H4 (cell line): ENCODE data around the gene BCL11A. TPM values are rescaled to one million over a fixed set of nuclear protein-coding genes. Genes with fewer than 3 reads are reported as not detected.
"Not testable (repeated sequence)": the region's sequence is repeated elsewhere in the genome, so short reads cannot be mapped to it uniquely, and the experiment has no call there.

Source experiments
- DNase-seq: peaks from one replicate; pipeline ENCODE4 v3.0.0-alpha.2; 2015; ENCODE audit warnings: low spot score
- total RNA-seq: library from RNA; depleted of rRNA; stranded (reverse); fragments of >200 nt; shearing (Covaris generic); gene quantifications from 2 replicates; pipeline ENCODE4 v1.2.3, GENCODE V29; 2014

The BCL11A gene
- total RNA-seq, 1 experiment from 2014 or later: 1.3 TPM

DNA sequence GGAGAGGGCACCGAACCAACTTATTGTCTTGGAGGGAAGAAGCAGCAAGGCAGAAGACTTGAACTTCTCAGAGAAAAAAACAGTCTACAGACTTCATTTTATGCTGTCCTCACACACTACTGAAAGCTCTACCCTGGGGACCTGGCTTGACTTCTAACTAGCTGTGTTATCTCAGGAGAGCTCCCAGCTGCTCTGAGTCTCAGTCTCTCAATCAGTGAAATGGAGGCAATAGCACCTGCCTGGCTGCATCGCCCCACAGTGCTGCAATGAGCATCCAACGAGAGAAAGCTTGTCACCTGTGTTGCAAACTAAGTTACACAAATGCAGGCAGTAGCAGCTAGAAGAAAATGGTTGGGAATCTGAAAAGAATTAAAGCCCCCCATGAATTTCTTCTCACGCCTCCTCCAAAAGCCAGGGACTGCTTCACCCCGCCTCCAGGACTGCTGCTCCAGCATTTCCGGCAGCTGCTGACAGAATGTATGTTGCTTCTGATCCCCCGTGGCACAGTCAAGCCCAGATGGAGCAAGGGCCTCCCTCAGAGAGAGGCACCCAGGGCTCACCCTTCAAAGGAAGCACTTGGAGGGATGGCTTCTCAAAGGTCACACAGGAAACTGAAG is 116.3 kb downstream of the BCL11A start:
- no peak for DNase-seq

DNA sequence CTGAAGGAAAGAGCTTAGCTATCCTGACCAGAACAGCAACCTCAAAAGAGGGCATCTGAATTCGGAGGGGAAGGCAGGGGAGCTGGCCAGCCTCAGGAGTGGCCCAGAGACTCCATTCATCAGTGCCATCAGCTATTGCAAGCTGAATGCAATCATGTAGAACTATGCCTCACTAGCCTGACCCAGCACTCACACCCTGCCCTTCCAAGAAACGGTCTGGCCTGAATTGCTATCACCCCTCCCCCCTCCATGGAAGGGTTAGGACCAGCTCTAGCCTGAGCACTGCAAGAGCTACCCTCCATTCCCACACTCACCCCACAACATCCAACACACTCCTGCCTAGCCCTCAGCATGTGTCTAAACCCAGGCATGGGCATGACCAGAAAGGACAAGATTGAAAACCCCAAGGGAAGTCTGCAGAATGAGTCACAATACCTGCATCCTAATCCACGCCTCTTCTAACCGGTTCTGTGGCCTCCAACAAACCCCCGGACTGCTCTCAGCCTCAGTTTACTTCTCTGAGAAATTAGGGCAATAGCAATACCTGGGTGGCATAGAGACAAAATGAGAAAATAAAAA is 120.3 kb downstream of the BCL11A start:
- DNase-seq: no peak

DNA sequence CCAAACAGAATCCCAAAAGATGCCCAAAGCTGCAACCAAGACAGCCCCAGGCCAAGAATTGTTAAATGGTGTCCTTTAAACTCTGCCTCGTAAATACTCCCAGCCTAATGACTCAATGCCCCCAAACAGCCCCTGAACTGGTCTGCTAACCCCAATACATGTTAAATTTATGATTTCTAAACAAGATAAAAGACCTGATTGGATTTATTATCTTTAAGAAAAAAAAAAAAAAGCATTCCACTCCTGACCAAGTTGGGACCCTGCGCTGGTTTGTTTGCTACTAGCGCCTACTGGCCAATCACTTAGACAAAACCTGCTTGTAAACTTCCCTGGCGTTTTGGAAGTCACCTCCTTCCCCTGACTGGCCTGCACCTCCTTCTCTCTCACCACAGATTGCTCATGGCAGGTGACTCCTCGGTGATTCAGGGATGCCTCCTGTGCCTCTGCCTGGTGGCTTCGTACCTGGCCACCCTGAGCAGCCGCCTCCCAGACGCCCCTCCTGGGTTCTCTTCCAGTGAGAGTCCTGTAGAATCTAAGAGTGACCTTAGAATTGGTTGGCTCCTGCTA is 121.3 kb downstream of the BCL11A start:
- DNase-seq: no peak

DNA sequence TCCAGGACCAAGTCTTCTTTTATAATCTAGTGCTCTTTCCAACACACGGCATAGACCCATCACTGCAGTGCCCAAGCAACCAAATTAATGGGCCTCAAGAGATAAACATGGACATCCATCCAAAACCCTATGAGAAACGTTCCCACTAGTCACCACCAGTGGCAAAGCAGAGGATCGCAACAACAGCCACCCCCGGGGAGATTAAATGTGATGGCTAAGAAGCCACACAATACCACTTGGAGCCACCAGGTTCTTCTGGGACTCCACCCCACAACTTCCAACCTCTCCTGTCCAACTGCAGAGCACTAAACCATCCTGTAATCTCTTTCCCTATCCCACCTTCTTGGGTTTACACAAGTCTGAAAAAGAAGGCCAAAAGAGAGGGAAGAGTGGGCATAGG is 123.8 kb downstream of the BCL11A start:
- no peak for DNase-seq

DNA sequence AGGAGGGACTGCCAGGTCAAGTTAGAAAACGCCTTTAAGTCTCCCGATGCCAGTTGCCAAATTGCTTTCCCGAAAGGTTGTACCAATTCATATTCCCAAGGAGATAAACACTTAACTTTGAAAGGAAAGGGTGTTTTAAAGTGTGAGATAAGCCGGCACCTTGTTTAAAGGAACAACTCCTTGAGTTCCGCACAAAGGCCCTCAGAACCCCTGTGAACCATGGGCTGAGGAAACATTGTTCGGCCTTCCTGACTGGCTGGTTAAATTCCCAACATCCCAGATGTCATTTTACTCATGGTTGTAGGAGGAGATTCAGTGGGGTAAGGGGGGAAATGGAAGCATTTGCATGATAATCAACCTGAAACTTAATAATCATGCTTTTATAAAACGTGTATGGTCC is 126.6 kb downstream of the BCL11A start:
- DNase-seq: no peak

DNA sequence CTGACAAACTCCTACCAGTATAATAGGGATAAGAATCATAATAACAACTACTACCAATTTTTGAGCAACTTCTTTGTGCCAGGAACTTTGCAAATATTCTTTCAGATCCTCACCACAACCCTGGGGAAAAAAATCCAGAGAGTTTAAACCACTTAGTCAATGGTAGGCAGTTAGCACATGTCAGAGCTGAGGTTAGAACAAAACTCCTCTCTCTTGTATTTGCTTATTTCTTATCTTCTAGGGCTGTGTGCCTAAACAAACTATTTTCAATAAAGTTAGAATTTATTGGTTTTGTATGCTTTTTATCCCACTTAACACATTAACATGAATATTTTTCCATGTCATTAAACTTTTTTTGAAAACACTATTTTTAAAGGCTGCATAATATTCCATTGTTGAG is 127.1 kb downstream of the BCL11A start:
- no peak for DNase-seq

DNA sequence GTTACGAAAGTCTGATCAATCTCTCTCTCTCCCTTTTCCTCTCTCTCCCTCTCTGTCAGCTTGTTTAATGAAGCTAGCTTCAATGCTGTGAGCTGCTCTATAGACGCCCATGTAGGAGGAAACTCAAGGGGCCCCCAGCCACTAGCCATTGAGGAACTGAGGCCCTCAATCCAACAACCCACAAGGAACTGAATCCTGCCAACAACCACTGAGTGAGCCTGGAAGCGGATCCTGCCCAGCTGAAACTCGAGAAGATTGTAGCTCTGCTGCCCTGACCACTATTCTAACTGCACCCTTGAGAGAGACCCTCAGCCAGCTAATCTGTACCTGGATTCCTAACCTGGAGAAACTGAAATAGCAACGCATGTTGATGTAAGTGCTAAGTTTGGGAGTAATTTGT is 129.2 kb downstream of the BCL11A start:
- no peak for DNase-seq

DNA sequence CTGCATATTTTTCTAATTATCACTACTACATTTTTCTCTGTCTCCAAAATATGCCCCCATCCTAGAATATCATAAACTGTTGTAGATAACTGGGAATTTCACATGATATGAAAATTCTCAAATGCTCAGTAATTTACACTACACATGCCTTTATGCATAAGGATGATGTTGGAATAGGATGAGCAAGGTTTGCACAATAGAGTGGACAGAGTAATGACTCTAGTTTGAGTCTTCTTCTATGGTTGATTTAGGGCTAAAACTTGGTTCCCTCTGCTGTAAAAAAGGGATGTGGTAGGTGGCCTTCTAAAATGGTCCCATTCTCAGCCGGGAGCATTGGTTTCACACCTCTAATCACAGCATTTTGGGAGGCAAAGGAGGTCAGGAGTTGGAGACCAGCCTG is 129.9 kb downstream of the BCL11A start:
- DNase-seq: no peak

DNA sequence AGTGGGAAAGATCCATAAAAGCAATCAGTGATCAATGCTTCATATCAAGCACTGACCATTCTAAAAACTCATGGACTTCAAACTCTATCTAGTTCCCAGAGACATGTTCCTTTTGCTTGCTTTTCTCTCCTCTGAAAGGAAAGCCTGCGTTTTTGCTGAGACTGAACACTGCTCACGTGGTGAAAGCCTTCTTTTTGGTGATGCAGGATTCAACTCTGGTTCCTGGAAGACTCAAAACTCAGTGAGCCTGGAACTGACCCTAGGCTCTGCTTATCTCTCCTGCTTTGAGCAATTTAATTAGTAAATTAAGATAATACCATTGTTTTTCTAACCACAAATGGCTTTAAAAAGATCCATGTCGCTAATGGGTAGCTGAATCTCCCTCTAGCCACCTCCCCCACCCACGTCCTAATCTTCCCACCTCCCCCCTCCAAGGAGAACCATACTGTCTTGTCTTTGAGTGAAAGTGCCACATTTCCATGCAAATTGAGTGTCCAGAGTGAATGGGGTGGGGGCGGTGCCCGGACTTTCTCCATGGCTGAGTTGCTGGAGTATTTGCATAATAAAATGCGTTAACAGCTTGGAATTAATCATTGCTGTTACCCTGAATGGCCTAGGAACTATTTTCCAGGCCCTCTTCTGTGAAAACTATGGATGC is 130.5 kb downstream of the BCL11A start:
- no peak for DNase-seq

DNA sequence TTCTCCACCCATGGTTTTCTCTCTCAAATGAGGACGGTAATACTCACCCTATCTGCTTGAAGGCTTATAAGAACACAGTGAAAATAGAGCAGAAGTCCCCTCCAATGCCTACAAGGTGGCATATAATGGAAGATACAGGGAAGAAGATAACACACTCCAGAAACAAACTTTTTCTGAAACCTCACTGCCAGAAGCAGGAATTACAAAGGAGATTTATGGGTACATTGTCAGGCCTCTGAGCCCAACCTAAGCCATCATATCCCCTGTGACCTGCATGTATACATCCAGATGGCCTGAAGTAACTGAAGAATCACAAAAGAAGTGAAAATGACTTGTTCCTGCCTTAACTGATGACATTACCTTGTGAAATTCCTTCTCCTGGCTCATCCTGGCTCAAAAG is 136.2 kb downstream of the BCL11A start:
- not testable (repeated sequence) for DNase-seq

DNA sequence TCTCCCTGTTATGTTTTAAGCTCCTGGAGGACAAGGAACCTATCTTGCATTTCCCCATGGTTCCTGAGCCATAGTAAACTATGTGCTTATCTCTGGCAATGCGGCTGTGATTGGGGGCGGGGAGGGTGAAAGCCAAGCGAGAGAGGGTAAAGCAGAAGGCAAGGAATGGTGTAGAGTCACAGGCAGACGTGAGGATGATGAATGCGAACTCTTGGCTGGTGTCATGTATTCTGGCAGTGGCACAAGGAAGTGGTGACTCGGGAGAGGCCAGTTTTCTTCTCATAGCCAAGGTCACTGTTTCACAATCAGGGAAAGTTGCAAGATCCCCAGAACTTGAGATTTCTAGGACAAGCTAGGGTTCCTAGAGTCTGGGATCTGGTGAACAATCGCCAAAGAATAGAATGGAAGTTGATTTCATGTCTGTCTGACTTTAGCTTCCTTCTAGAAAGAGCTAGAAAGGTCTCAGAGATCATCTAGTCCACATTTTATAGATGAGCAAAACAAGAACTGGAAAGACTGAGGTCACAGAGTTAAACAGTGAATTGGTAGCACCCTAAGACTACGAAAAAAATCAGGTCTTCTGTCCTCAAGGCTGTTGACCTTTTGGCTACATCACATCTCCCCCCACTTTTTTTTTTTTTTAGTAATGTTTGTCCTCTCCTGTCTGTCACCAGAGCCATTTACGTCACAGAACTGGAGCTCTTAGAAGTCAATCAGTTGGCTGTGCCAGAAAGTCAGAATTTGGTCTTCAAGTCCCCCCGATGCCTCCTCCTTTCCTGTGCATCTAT is 137.0 kb downstream of the BCL11A start:
- DNase-seq: no peak

DNA sequence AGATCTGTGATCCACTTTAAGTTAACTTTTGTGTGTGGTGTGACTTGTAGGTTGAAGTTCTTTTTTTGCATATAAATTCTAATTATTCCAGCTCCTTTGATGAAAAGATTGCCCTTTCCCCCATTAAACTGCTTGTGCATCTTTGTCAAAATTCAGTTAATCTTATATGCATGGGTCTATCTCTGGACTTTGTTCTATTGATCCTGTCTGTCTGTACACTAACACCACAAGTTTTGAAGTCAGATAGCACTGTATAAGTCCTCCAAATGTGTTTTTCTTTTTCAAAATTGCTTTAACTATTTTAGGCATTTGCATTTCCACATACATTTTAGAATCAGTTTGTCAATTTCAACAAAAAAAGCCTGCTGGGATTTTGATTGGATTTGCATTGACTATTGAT is 137.6 kb downstream of the BCL11A start:
- DNase-seq: no peak

DNA sequence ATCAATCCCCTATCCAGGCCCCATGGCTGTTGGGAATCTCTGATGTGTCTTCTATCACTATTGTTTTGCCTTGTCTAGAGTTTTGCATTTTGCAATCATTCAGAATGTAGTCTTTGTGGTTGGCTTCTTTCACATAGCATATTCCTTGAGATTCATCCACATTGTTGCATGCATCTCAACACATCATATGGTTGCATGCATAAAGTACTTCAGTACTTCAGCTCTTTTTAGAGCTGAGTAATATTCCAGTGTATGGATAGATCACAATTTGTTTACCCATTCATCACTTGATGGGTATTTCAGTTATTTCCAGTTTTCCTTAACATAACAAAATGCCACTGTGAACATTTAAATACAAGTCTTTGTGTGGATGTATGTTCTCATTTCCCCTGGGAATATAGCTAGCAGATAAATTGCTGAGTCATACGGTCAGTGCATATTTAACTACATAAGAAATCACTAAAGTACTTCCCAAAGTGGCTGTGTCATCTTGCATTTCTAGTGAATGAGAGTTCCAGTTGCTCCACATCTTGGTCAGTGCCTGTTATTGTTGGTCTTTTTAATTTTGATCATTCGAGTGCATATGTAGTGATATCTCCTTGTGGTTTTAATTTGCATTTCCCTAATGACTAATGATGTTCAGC is 138.8 kb downstream of the BCL11A start:
- DNase-seq: peak; percentile 48

DNA sequence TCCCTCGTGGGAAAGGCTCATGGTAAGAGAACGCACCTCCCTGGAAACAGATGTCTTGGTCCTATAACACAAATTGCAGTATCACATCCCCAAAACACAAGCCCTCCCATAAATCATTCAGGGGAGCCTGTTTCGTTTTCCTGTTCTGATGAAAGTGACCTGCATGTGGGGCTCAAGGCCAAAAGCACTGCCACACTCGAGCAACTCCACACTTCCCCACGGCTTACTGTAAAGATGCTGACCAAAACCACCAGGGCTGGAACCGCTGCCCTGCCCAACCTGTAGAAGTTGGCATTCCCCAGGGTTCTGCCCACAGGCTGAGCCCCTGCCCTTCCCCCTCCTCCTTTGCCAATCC is 139.7 kb downstream of the BCL11A start:
- no peak for DNase-seq

DNA sequence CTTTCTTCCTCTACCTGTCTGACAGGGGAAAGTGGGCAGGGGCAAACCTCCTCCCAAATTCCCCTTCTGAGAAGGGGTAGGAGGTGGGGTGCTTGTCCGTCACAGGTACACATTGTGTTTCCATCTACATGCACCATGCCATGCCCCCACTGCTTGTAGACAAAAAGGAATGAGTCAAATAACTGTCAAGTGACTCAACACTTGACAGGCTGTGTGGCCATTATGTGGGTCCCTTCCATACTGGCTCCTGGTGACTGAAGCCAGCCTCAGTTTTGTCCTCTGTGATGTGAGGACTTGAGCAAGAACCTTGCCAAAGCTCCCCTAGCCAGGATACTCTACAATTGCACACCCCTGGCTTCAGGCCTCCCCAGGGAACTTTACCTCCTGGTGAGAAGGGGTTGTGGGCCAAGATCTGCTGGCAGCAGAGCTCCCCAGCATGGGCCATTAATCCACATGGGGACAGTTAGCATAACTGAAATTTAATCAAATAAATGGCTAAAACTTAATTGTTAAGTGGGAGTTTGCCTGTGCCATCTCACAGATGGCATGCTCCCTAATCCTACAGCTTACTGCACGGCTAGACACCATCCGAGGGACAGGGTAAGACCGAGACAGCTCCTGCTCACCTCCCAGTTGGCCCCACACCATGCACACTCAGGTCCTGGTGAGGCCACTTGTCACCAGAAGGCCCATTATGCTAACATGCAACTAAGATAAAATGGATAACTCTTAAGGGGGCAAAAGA is 140.2 kb downstream of the BCL11A start:
- DNase-seq: no peak

DNA sequence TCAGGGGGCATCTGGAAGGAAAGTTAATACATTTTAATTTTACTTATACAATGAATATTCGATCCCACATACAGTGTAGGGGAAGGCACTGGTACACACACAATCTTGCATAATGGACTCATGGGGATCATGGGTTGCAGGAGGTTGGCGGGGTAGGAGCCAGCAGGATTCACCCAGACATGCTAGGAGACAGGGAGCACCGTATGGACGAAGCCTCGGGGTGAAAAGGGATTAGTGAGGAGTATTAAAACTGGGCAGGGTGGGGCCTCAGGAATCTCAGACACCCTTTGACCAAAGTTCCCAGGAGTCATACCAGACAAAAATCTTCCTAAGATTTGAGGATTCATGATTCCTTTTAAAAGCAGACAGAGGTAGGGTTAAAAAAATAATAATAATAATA is 140.8 kb downstream of the BCL11A start:
- no peak for DNase-seq

DNA sequence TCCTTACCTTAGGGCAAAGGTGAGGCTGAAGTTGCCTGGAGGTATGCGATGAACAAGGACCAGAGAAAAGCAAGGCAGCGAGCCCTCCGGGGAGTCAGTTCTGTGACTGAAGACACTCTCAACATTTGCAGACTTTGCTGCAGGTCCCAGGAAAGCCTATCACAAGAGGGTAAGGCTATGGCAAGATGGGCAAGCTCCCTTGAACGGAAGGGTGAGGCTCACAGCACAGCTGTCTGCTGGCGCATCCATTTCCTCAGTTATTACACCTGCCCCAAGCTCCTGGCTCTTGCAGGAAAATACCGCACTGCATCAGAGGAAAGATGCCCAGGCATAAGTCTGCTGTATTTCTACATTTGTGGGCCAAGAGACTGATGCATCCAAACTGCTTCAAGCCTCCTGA is 141.4 kb downstream of the BCL11A start:
- no peak for DNase-seq

DNA sequence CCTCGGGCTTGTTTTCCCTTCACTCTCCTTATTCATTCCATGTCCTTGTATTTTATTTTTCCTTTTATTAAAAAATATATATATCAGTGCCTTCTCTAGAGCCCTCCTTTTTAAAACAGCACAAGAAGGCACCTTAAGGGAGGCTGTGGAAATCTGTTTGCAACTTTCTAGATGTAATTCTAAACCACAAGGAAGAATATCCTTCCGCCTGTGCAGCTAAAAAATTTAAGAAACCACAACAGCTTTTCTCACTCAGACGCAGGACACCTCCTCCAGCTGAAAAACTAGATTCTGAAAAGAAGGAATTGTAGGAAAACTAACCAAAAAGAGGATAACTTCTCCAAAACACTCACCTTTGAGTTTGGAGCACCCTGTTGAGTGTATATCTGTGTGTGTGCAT is 142.2 kb downstream of the BCL11A start:
- no peak for DNase-seq

DNA sequence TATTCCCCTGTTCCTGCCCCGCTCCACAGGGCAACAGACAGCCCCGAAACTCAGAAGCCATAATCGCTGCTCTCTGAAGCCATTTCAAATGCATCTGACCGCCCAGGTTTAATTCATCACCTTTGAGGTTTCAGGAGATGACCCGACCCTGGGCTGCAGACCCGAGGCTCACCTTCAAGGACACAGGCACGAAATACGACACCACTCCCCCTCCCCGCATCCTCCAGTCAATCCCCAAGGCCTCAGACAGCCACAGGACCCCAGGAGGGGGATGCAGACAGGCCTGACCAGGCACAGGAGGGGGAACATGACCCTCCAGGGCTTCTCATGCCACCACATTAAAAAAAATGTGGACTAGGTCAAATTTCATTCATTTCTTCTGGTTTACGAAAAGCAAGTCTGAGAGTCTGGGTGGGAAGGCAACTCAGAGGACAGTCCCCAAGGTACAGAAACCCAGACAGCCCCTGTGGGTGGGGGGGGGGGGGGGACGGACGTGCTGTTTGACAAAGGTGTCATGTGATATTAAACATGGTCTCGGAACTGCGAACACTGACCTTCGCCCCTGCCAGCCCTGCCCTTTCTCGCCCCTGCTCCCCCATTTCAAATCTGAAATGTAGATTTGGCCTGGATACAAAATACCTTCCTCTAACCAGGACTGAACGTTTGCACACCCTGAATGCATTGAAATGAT is 142.9 kb downstream of the BCL11A start:
- no peak for DNase-seq

DNA sequence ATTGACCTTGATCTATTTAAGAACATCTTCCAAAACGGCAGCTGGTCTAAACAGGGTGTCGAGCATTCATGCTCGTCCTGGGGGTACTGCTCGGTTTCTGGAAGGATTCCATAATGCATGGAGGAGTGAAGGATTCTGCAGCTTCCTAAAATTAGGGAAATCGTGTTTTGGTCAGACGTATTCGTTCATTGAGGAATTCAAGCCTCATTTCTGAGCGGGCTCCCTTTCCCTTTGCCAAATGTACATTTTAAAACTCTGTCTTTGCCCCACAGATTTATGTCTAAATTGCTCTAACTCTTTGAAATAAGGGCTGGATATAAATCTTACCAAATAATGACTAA is 144.0 kb downstream of the BCL11A start:
- no peak for DNase-seq
